Caco-2 (cell line): Measurements from ENCODE around the gene RSPH9. TPM values are rescaled to one million over a fixed set of nuclear protein-coding genes. Genes with fewer than 3 reads are reported as not detected.

ENCODE experiments used
- BruUV-seq: library from RNA; stranded (reverse); fragments of 400-500 nt; replicated peaks from 2 replicates; lab custom pipeline; 2021; lab: Mats Ljungman, UMichigan
- CTCF ChIA-PET: fragments of 300-600 bp; sonication (Branson Sonifier 250); formaldehyde crosslinking; loops from one replicate; lab custom pipeline; 2022; ENCODE audit warnings: antibody characterized with exemption; lab: Charles Lee
- POLR2A ChIA-PET: fragments of 300-600 bp; sonication (Branson Sonifier 250); formaldehyde crosslinking; loops from one replicate; lab custom pipeline; 2022; ENCODE audit warnings: antibody characterized with exemption; lab: Charles Lee
- DNase-seq, 2 experiments: peaks; one replicate each; pipeline versions ENCODE4 v3.0.0 to v3.0.0-alpha.2; 2020 to 2022
- H3K27me3 ChIP-seq: replicated peaks from 2 replicates; pipeline ENCODE4 v1.6.0; 2011; ENCODE audit warnings: low read length; ENCODE audit not compliant: control insufficient read depth, insufficient read depth
- H3K36me3 ChIP-seq: 2 replicates; pipeline ENCODE4 v1.5.1; 2011; ENCODE audit warnings: low read length; ENCODE audit not compliant: control insufficient read depth, insufficient read depth
- H3K4me1 ChIP-seq: fragments of 250-450 bp; sonication (Bioruptor Pico); 2 replicates; pipeline ENCODE4 v1.5.1; 2020; ENCODE audit warnings: mild to moderate bottlenecking
- H3K4me3 ChIP-seq: 2 replicates; pipeline ENCODE4 v1.5.1; 2011; ENCODE audit warnings: low read depth, mild to moderate bottlenecking, control low read depth, low read length
- H3K9me3 ChIP-seq: fragments of 250-450 bp; sonication (Bioruptor Pico); 2 replicates; pipeline ENCODE4 v1.5.1; 2020; ENCODE audit warnings: mild to moderate bottlenecking, moderate library complexity
- H3K27ac Mint-ChIP-seq: one replicate; pipeline ENCODE4 v1.8.0; 2022; ENCODE audit warnings: mixed read lengths; ENCODE audit not compliant: unreplicated experiment
- H3K27me3 Mint-ChIP-seq: one replicate; pipeline ENCODE4 v1.8.0; 2022; ENCODE audit warnings: mixed read lengths; ENCODE audit not compliant: insufficient read depth, unreplicated experiment
- H3K36me3 Mint-ChIP-seq: one replicate; pipeline ENCODE4 v1.8.0; 2022; ENCODE audit warnings: mild to moderate bottlenecking, mixed read lengths; ENCODE audit not compliant: insufficient read depth, unreplicated experiment
- H3K4me1 Mint-ChIP-seq: one replicate; pipeline ENCODE4 v1.8.0; 2022; ENCODE audit warnings: low read depth, mixed read lengths; ENCODE audit not compliant: unreplicated experiment
- H3K4me3 Mint-ChIP-seq: one replicate; pipeline ENCODE4 v1.8.0; 2022; ENCODE audit warnings: mild to moderate bottlenecking, moderate library complexity, mixed read lengths; ENCODE audit not compliant: unreplicated experiment
- H3K9me3 Mint-ChIP-seq: one replicate; pipeline ENCODE4 v1.8.0; 2022; ENCODE audit warnings: mixed read lengths; ENCODE audit not compliant: unreplicated experiment
- intact Hi-C: fragments of 100-400 bp; cut with micrococcal nuclease; formaldehyde crosslinking; loops from one replicate; pipeline ENCODE4 v1.10.0; 2022; ENCODE audit not compliant: unreplicated experiment
- total RNA-seq: library from RNA; stranded (reverse); gene quantifications from 2 replicates; pipeline ENCODE4 v1.2.3, GENCODE V29; 2022
- TF ChIP-seq, protein P1 (sequence below), 2 experiments: fragments of 200-600 bp in 1 of 2; IDR thresholded peaks; 1 replicate in 1 of 2; 2 replicates in 1 of 2; pipeline versions ENCODE4 v1.5.1 to v1.8.0; 2011 to 2022; ENCODE audit warnings: antibody characterized with exemption in 1 of 2, control low read depth in 1 of 2, inconsistent platforms in 1 of 2, low read depth in 1 of 2, low read length in 1 of 2, mild to moderate bottlenecking in 1 of 2, moderate library complexity in 1 of 2; ENCODE audit not compliant: insufficient read depth in 1 of 2, severe bottlenecking in 1 of 2, unreplicated experiment in 1 of 2

RSPH9 gene
- total RNA-seq, 1 experiment from 2014 or later: not detected

- Histone ChIP-seq H3K36me3 (peaks cover 5% of the 10 kb centered on the region), H3K4me1 (peaks cover 19% of the 10 kb centered on the region), H3K27me3 (no peaks in the 10 kb centered on the region), H3K9me3 (no peaks in the 10 kb centered on the region), H3K4me3 (no peak overlapping the region)
- POLR2A ChIA-PET: no interaction called here
- H3K9me3 Mint-ChIP-seq: no peaks in the 10 kb centered on the region
- intact Hi-C loops: no loop called here
- TF ChIP-seq, protein P1, sequence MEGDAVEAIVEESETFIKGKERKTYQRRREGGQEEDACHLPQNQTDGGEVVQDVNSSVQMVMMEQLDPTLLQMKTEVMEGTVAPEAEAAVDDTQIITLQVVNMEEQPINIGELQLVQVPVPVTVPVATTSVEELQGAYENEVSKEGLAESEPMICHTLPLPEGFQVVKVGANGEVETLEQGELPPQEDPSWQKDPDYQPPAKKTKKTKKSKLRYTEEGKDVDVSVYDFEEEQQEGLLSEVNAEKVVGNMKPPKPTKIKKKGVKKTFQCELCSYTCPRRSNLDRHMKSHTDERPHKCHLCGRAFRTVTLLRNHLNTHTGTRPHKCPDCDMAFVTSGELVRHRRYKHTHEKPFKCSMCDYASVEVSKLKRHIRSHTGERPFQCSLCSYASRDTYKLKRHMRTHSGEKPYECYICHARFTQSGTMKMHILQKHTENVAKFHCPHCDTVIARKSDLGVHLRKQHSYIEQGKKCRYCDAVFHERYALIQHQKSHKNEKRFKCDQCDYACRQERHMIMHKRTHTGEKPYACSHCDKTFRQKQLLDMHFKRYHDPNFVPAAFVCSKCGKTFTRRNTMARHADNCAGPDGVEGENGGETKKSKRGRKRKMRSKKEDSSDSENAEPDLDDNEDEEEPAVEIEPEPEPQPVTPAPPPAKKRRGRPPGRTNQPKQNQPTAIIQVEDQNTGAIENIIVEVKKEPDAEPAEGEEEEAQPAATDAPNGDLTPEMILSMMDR (IDR thresholded peaks at IDR 0.05; ENCODE audit: insufficient read depth in 1 of 2, low read depth in 1 of 2, low read length in 1 of 2, severe bottlenecking in 1 of 2, unreplicated experiment in 1 of 2): no peak
- no peaks in the 10 kb centered on the region for H3K27me3 Mint-ChIP-seq
- peaks cover 24% of the 10 kb centered on the region for H3K36me3 Mint-ChIP-seq
- peaks cover 20% of the 10 kb centered on the region for H3K4me1 Mint-ChIP-seq
- H3K4me3 Mint-ChIP-seq: no peak overlapping the region
- BruUV-seq: no TSS peak
- no peak overlapping the region for H3K27ac Mint-ChIP-seq
- DNase-seq: no peak
- CTCF ChIA-PET: interaction anchor here (0.9 kb wide), 1 partner anchor 401 kb away, joined by 3 read pairs; no protein-coding TSS in a partner anchor
Observed at GRCh38 chr6:43678341-43678740, 33.5 kb downstream of the RSPH9 start.

GRCh38 chr6:43679057-43679456 lies 34.2 kb downstream of the RSPH9 start:
- H3K4me3 Mint-ChIP-seq: no peak overlapping the region
- peaks cover 25% of the 10 kb centered on the region for H3K4me1 Mint-ChIP-seq
- no peak overlapping the region for H3K27ac Mint-ChIP-seq
- H3K27me3 Mint-ChIP-seq: no peaks in the 10 kb centered on the region
- DNase-seq: no peak
- H3K9me3 ChIP-seq: no peaks in the 10 kb centered on the region
- peaks cover 3% of the 10 kb centered on the region; the same call in 1 of the 2 replicates for H3K36me3 ChIP-seq
- intact Hi-C loops: no loop called here
- TF ChIP-seq, protein P1 (IDR thresholded peaks at IDR 0.05; ENCODE audit: insufficient read depth in 1 of 2, low read depth in 1 of 2, low read length in 1 of 2, severe bottlenecking in 1 of 2, unreplicated experiment in 1 of 2): no peak
- BruUV-seq: no TSS peak
- H3K27me3 ChIP-seq: no peaks in the 10 kb centered on the region
- H3K36me3 Mint-ChIP-seq: peaks cover 24% of the 10 kb centered on the region
- ChIA-PET CTCF (no interaction called here), POLR2A (no interaction called here)
- no peaks in the 10 kb centered on the region for H3K9me3 Mint-ChIP-seq
- peaks cover 26% of the 10 kb centered on the region for H3K4me1 ChIP-seq
- H3K4me3 ChIP-seq: no peak overlapping the region

GRCh38 chr6:43680308-43681200 lies 35.7 kb downstream of the RSPH9 start:
- Mint-ChIP-seq H3K4me3 (no peak overlapping the region), H3K9me3 (no peaks in the 10 kb centered on the region), H3K36me3 (peaks cover 24% of the 10 kb centered on the region), H3K4me1 (peaks cover 33% of the 10 kb centered on the region), H3K27me3 (no peaks in the 10 kb centered on the region), H3K27ac (peak overlapping the region; percentile 23)
- H3K27me3 ChIP-seq: no peaks in the 10 kb centered on the region
- no peak overlapping the region for H3K4me3 ChIP-seq
- H3K36me3 ChIP-seq: peaks cover 3% of the 10 kb centered on the region; the same call in 1 of the 2 replicates
- no peaks in the 10 kb centered on the region for H3K9me3 ChIP-seq
- DNase-seq: no peak
- intact Hi-C loops: no loop called here
- BruUV-seq: no TSS peak
- ChIA-PET CTCF (interaction anchor here (0.6 kb wide), 1 partner anchor 12 kb away, joined by 4 read pairs; no protein-coding TSS in a partner anchor), POLR2A (no interaction called here)
- peaks cover 27% of the 10 kb centered on the region for H3K4me1 ChIP-seq
- TF ChIP-seq, protein P1 (IDR thresholded peaks at IDR 0.05; ENCODE audit: insufficient read depth in 1 of 2, low read depth in 1 of 2, low read length in 1 of 2, severe bottlenecking in 1 of 2, unreplicated experiment in 1 of 2): no peak
